Limb (tissue), 2 donors: ENCODE data around the gene FNDC8.
"Not testable (repeated sequence)": the region's sequence is repeated elsewhere in the genome, so short reads cannot be mapped to it uniquely, and the experiment has no call there.

Experiments used
- DNase-seq, 2 donors: peaks; one replicate each; pipeline ENCODE4 v3.0.0-alpha.2; 2016; ENCODE audit errors: extremely low spot score in 2 of 2

Gene FNDC8

GRCh38 chr17:35141681-35142466, 20.5 kb downstream of the FNDC8 start, which contains the start of gene NLE1:
Gene NLE1 (minus strand): TSS chr17:35142303. CDS start chr17:35142275, 28 bp downstream.
- DNase-seq, result peak; percentile 72 to 91

GRCh38 chr17:35142467-35142796, 21.0 kb downstream of the FNDC8 start:
- DNase-seq, result no peak

GRCh38 chr17:35144840-35145239, 23.4 kb downstream of the FNDC8 start:
- no peak for DNase-seq

- DNase-seq, result no peak
Observed at GRCh38 chr17:35146214-35146833, 24.9 kb downstream of the FNDC8 start.

- peak in 1 of 2 donors; percentile 40 for DNase-seq
Observed at GRCh38 chr17:35147375-35147905, 26.0 kb downstream of the FNDC8 start, which contains the start of gene UNC45B. Gene UNC45B (plus strand): TSS chr17:35147817. CDS start chr17:35148264, 447 bp downstream.

- no peak for DNase-seq
Observed at GRCh38 chr17:35148144-35148543, 26.7 kb downstream of the FNDC8 start.

GRCh38 chr17:35149941-35150340, 28.5 kb downstream of the FNDC8 start:
- no peak for DNase-seq

GRCh38 chr17:35151080-35151479, 29.7 kb downstream of the FNDC8 start:
- DNase-seq, result not testable (repeated sequence)

GRCh38 chr17:35152421-35153140, 31.2 kb downstream of the FNDC8 start:
- DNase-seq, result no peak

GRCh38 chr17:35154196-35155165, 33.1 kb downstream of the FNDC8 start:
- DNase-seq, result no peak

GRCh38 chr17:35155246-35155645, 33.8 kb downstream of the FNDC8 start:
- DNase-seq, result no peak

GRCh38 chr17:35159940-35160339, 38.5 kb downstream of the FNDC8 start:
- DNase-seq, result no peak

GRCh38 chr17:35160354-35161201, 39.2 kb downstream of the FNDC8 start:
- no peak for DNase-seq

GRCh38 chr17:35161281-35161761, 39.9 kb downstream of the FNDC8 start:
- no peak for DNase-seq

GRCh38 chr17:35162755-35163154, 41.3 kb downstream of the FNDC8 start:
- no peak for DNase-seq

- no peak for DNase-seq
Observed at GRCh38 chr17:35163886-35164285, 42.5 kb downstream of the FNDC8 start.

GRCh38 chr17:35164716-35165115, 43.3 kb downstream of the FNDC8 start:
- DNase-seq, result no peak

GRCh38 chr17:35166526-35166925, 45.1 kb downstream of the FNDC8 start:
- no peak for DNase-seq

- DNase-seq, result no peak
Observed at GRCh38 chr17:35167046-35167445, 45.6 kb downstream of the FNDC8 start.

- no peak for DNase-seq
Observed at GRCh38 chr17:35167666-35168065, 46.3 kb downstream of the FNDC8 start.
